Pons (tissue), 1 donor: ENCODE data around the gene NAALADL2.
A peak's percentile ranks its signal among the peaks of the same experiment; 100 is the strongest.

Source experiments
- DNase-seq: peaks from one replicate; pipeline ENCODE4 v3.0.0-alpha.2; 2016; ENCODE audit warnings: low spot score

Gene NAALADL2

DNA sequence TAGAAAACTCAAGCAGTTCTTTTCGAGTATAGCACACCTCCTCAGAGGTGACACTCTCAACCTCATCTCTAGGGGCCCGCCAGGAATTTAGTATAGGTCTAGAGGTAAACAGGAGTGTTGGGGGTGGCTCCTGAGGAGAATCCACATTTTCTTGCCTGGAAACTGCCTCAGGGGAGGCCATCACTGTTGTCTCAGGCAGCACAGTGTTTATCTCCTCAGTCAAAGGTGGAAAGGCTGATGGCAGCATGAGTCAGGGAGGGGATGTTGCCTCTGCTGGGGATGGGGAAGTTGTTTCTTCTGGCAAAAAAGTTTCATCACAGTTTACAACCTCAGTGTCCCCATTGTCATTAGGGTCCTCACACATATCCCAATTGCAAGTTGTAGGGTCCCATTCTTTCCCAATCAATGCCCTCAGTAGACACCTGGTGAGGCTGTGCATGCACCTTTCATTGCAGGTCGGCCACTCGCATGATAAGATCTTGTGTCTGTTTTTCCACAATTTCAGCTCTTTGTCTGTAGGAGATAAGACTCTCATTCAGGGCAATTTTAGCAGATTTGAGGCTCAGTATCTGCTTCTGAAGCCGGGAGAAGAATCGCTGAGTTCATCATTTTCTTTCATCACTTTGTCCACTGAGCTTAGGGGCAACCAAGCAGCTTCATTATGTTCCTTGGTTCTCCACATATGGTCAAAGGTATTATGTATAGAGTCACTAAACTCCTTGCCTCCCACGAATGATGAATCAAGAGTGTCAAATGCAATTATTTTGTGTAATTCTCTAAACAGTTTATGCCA lies 25.8 kb downstream of the NAALADL2 start:
- no peak for DNase-seq

DNA sequence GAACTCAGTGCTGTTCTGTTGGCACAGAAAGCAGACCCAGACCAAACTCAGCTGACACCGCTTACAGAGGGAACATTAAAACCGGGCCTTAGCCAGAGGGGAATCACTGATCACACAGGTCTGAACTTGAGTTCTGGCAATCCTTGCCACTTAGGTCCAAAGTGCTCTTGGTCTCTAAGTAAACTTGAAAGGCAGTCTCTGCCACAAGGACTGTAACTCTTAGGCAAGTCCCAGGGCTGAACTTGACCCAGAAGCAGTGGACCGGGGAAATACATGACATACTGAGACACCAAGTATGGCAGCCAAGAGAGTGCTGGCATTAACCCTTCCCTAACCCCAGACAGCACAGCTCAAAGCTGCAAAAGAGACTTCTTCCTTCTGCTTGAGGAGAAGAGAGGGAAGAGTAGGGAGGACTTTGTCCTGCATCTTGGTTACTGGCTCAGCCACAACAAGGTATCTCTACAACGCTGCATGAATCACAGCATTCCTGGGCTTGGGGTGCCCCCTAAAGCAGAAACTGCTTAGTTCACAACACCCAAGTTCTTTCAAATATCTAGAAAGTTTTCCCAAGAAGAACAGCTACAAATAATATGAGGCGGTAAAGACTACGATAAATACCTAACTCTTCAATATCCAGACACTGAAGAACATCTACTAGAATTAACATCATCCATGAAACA lies 32.5 kb downstream of the NAALADL2 start:
- no peak for DNase-seq

DNA sequence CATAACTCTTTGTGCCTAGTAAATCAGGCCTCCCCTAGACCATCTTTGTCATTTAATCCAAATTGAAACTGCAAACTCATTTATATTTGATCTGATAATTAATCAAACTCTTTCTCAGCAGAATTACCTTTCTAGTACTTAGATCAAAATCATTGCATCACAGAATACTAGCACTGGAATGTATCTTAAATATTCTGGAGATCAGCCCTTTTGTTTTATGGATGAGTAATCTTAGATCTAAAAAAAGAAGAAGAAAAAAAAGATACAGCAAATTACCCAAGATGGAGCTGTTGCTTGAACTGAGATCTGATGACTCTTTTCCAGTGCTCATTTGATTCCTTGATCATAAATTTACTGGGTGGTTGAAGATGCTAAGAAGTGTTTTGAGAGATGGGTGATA lies 47.9 kb downstream of the NAALADL2 start:
- no peak for DNase-seq

DNA sequence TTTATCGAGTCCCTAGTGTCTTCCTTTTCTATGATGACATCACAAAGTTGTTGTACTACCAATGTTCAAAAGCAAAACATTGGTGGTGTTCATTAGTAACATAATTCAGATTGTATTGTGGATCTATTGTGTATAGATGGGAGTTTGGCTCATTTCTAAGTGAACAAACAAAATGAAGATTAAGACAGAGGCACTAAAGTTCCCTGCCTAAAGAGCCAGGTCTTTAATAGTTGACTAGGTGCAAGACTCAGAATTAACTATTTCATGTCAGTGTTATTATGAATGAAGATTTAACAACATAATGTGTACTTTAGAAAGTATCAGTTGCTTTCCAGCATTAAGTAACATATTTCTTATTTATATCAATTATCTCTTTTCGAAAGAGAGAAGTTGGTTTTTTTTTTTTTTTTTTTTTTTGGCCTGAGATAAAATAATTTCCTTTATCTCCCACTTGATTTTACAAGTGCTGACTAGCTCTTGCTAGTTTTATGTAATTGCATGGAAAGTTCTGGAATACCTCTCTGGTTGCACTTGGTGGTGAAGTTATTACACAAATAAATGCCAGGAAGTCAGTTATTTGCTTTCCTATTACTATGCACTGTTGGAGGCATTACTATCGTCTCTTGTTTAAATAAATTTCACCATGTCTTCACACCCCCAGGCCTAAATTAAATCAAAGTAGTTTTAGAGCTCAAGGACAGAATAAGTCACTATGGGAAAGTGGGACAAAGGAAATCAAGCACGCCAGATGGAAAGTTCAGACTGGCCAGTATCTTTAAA lies 48.7 kb downstream of the NAALADL2 start:
- DNase-seq: no peak

GRCh38 chr3:174931473-174932353 lies 72.6 kb downstream of the NAALADL2 start:
- DNase-seq: no peak

DNA sequence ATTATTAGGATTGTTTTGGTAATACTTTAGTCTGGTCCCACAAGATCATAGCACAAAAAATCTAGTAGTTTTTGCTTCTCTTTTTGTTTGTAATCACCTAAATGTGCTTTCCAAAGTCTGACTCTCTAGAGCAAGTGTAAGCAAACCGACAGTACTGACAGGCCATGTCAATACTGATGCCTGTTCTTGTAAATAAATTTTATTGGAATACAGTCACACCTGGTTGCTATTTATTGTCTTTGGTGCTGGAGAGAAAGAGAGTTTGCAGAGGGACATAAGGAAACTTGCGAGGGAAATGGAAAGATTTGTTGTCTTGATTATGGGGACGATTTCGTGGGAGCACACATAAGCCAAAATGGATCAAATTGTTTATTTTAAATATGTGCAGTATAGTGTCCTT lies 77.5 kb downstream of the NAALADL2 start:
- DNase-seq: no peak

DNA sequence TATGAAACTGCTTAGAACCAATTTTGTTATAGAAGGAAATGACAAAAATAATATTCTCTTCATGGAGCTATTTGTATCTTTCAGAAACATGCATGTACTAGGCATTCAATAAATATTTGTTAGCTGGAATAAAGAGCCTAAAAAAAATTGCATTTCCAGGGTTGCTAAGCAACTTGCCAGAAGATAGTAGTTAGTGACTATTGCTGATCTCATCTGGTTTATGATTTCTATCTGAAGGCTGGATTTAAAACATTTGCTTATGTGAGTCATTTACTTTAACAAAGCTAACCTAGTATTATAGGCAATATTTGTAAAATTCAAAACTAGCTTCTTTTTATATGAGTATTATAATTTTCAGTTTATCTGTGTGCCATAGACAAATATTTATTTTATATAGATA lies 78.3 kb downstream of the NAALADL2 start:
- no peak for DNase-seq

DNA sequence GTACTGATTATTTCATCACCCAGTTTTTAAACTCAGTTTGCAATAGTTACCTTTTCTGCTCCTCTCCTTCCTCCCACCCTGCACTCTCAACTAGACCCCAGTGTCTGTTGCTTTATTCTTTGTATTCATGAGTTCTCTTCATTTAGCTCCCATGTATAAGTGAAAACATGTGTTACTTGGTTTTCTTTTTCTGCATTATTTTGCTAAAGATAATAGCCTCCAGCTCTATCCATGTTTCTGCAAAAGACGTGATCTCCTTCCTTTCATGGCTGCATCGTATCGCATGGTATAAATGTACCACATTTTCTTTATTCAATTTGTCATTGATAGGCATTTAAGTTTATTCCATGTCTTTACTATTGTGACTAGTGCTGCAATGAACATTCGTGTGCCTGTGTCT lies 79.0 kb downstream of the NAALADL2 start:
- no peak for DNase-seq

DNA sequence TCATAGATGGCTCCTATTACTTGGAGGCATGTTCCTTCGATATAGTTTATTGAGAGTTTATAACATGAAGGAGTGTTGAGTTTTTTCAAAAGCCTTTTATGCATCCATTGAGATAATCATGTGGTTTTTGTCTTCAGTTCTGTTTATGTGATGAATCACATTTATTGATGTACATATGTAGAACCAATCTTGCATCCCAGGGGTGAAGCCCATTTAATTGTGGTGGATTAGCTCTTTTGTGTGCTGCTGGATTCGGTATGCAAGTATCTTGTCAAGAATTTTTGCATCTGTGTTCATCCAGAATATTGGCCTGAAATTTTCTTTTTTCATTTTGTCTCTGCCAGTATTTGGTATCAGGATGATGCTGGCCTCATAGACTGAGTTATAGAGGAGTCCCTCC lies 81.0 kb downstream of the NAALADL2 start:
- DNase-seq: no peak

DNA sequence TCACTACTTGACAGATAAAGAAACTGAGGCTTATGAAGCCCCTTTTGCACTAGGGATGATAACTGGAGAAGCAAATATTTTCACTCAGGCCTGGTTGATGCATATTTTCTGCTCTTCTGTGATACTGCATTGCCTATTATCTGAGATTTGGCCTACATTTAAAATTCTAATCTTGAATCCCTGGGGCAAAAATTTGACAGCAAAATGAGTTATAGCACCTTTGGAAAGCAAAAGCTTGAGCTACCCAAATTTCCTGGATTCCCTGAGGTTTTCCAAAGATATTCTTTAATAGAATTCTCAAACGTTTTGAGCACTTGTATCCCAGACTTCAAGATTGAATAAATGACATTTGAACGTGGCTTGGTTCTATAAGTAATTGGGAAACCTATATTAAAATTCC lies 86.1 kb downstream of the NAALADL2 start:
- no peak for DNase-seq

DNA sequence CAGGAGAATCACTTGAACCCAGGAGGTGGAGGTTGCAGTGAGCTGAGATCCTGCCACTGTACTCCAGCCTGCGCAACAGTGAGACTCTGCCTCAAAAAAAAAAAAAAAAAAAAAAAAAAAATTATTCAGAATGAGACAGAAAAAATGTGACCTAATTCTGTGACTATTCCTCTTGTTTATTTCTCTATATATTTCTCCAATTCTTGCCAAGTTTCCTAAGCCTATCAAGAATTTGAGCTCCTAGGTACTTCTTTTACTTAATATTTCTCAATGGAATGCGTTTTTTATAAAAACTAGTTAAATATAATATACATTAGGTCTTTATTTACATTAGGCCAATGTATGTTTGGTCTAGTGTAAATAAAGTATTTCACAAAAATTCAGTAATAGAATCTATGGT lies 86.8 kb downstream of the NAALADL2 start:
- no peak for DNase-seq

DNA sequence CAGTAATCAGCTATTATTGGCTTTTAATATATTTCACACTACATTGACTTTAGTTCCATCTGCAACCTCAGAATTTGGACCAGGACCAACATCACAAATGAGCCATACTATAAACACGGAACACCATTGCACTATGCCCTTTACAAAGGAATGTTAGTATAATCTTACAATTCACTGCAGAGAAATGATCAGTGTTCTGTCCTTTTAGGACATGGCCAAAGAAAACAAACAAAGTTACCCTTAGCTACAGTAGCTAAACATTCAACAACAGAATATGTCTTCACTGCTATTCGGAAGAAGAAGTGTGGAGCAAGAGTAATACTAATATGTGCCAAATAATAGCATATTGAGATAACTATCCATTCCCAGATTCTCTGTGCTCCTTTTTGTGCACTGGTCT lies 90.4 kb downstream of the NAALADL2 start:
- no peak for DNase-seq

- no peak for DNase-seq
Measured at GRCh38 chr3:174951034-174951433, 91.9 kb downstream of the NAALADL2 start.

GRCh38 chr3:174951498-174952005 lies 92.4 kb downstream of the NAALADL2 start:
- no peak for DNase-seq

DNA sequence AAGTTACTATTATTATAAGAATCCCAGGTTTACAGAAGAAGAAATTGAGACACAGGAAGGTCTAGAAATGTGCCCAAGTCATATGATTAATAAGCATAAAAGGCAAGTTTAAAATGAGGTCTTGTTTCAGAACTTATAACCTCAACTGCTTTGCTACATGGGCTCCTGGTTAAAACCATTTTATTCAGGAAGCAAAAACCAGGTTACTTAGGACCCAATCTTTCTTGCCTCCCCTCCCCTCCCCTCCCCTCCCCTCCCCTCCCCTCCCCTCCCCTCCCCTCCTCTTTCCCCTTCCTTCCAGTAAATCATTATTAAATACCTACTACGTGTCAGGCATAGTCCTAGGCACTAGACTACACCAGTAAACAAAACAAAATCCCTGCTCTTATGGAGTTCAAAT lies 93.9 kb downstream of the NAALADL2 start:
- DNase-seq: no peak

GRCh38 chr3:174955513-174956016 lies 96.4 kb downstream of the NAALADL2 start:
- no peak for DNase-seq

DNA sequence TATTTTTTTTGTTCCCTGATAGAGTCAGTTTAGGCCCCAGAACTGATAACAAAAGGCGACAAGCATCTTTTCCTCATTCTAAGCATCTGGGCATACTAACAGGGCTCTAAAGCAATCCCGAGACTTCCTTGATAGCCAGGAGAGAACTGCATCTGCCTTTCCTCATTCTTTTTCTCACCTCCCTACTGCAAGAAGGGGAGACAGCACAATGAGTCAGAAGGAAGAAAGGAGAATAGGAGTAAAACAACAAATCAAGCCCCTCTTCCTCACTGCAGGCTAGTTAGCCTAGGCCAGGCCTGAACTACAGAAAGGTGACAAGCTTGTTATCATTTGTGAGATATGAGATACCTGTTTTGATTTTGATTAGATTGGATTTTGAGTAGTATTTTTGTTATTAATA lies 97.9 kb downstream of the NAALADL2 start:
- DNase-seq: no peak

- no peak for DNase-seq
Measured at GRCh38 chr3:174957551-174958001, 98.4 kb downstream of the NAALADL2 start.

DNA sequence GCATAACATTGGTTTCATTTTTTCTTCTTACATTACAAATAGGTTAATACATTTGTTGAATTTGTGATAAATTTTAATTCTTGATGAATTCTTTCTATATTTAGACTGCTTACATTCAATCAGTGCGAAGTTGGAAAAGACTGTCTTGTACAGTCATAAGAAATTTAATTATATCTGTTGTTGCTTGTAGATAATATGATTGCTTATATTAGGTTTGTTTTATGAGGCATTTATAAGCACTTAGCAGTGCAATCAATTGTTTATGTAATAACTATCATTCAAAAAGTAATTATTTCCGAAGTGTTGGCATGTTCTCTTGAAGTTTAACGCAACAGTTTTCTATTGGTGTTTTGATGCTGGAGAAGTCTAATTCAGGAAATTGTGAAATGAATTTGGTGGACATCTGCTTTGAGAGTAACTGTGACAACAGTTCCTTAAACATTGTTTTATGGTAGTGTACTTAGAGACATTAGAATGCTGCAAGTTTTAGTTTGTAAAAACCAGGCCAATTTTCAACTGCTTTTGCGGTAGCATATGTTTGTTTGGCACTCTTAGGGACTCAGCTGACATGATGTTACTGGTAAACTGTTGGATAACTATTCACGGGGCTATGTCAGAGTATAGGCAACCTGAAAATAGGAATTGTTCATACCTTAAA lies 99.7 kb downstream of the NAALADL2 start:
- DNase-seq: peak; percentile 25

GRCh38 chr3:174959556-174960065 lies 100.5 kb downstream of the NAALADL2 start:
- no peak for DNase-seq

- no peak for DNase-seq
Measured at GRCh38 chr3:174960898-174961297, 101.8 kb downstream of the NAALADL2 start.
